Neural cell (in vitro differentiated cells): ENCODE data around the gene AGTR1. TPM values are rescaled to one million over a fixed set of nuclear protein-coding genes. Genes with fewer than 3 reads are reported as not detected.

Source experiments
- H2AFZ ChIP-seq: fragments of 200-600, 300-800 bp; sonication (generic), shearing (Covaris generic); 2 replicates; pipeline ENCODE4 v1.6.0; 2014; ENCODE audit warnings: low read depth, mild to moderate bottlenecking, antibody characterized with exemption, low read length, moderate library complexity
- H3F3A ChIP-seq: fragments of 200-600 bp; shearing (Covaris generic); 2 replicates; pipeline ENCODE4 v1.6.1; 2016; ENCODE audit warnings: mild to moderate bottlenecking, moderate library complexity, mixed read lengths, antibody characterized with exemption, low read length; ENCODE audit not compliant: insufficient read depth, poor library complexity, severe bottlenecking
- H3K27ac ChIP-seq: fragments of 200-600, 300-800 bp; sonication (generic), shearing (Covaris generic); 2 replicates; pipeline ENCODE4 v1.5.1; 2014; ENCODE audit warnings: mild to moderate bottlenecking, low read length, moderate library complexity
- H3K27me3 ChIP-seq: fragments of 300-800, 200-600 bp; sonication (generic), shearing (Covaris generic); 2 replicates; pipeline ENCODE4 v1.6.0; 2014; ENCODE audit warnings: mild to moderate bottlenecking, low read depth, low read length, moderate library complexity; ENCODE audit not compliant: insufficient read depth
- H3K36me3 ChIP-seq: fragments of 300-800, 200-600 bp; sonication (generic), shearing (Covaris generic); 2 replicates; pipeline ENCODE4 v1.5.1; 2014; ENCODE audit warnings: mild to moderate bottlenecking, antibody characterized with exemption, low read length, moderate library complexity; ENCODE audit not compliant: insufficient read depth
- H3K4me2 ChIP-seq: fragments of 300-800, 200-600 bp; sonication (generic), shearing (Covaris generic); 2 replicates; pipeline ENCODE4 v1.6.0; 2014; ENCODE audit warnings: mild to moderate bottlenecking, low read length
- H3K4me3 ChIP-seq: fragments of 300-800, 200-600 bp; sonication (generic), shearing (Covaris generic); 2 replicates; pipeline ENCODE4 v1.5.1; 2014; ENCODE audit warnings: mild to moderate bottlenecking, low read length, moderate library complexity
- H3K79me2 ChIP-seq: fragments of 200-600 bp; shearing (Covaris generic); replicated peaks from 2 replicates; pipeline ENCODE4 v1.6.0; 2014; ENCODE audit warnings: mild to moderate bottlenecking, low read length, moderate library complexity; ENCODE audit not compliant: insufficient read depth
- H3K9ac ChIP-seq: fragments of 300-800, 200-600 bp; sonication (generic), shearing (Covaris generic); 2 replicates; pipeline ENCODE4 v1.6.1; 2016; ENCODE audit warnings: mild to moderate bottlenecking, low read length, mixed read lengths
- H3K9me2 ChIP-seq: fragments of 200-600 bp; shearing (Covaris generic); 2 replicates; pipeline ENCODE4 v1.6.1; 2016; ENCODE audit warnings: mild to moderate bottlenecking, low read length, mixed read lengths; ENCODE audit not compliant: insufficient read depth
- H3K9me3 ChIP-seq: fragments of 200-600, 300-800 bp; sonication (generic), shearing (Covaris generic); 2 replicates; pipeline ENCODE4 v1.6.1; 2016; ENCODE audit warnings: mild to moderate bottlenecking, mixed run types, low read length, moderate library complexity, mixed read lengths
- H4K20me1 ChIP-seq: fragments of 200-600 bp; shearing (Covaris generic); 2 replicates; pipeline ENCODE4 v1.6.1; 2016; ENCODE audit warnings: mild to moderate bottlenecking, mixed run types; ENCODE audit not compliant: insufficient read depth
- CTCF ChIP-seq: fragments of 450-650 bp; IDR thresholded peaks from 2 replicates; pipeline ENCODE4 v1.5.1; 2014; ENCODE audit warnings: antibody characterized with exemption, mild to moderate bottlenecking, moderate library complexity; ENCODE audit not compliant: poor library complexity, severe bottlenecking
- EP300 ChIP-seq: fragments of 450-650 bp; conservative IDR thresholded peaks from 2 replicates; pipeline ENCODE4 v1.6.1; 2014; ENCODE audit warnings: antibody characterized with exemption, mild to moderate bottlenecking, moderate library complexity; ENCODE audit not compliant: poor library complexity, severe bottlenecking
- EZH2 ChIP-seq: fragments of 200-600, 300-800 bp; shearing (Covaris generic), sonication (generic); IDR thresholded peaks from 2 replicates; pipeline ENCODE4 v1.6.1; 2014; ENCODE audit warnings: antibody characterized with exemption, low read length, borderline replicate concordance, mild to moderate bottlenecking; ENCODE audit not compliant: insufficient read depth, poor library complexity, severe bottlenecking
- MXI1 ChIP-seq: fragments of 450-650 bp; conservative IDR thresholded peaks from 2 replicates; pipeline ENCODE4 v1.6.1; 2014; ENCODE audit warnings: antibody characterized with exemption, mild to moderate bottlenecking; ENCODE audit not compliant: poor library complexity, severe bottlenecking
- POLR2AphosphoS5 ChIP-seq: IDR thresholded peaks from 2 replicates; pipeline ENCODE4 v1.6.1; 2012
- RAD21 ChIP-seq: fragments of 450-650 bp; conservative IDR thresholded peaks from 2 replicates; pipeline ENCODE4 v1.6.1; 2014; ENCODE audit warnings: antibody characterized with exemption, mild to moderate bottlenecking, moderate library complexity
- SMC3 ChIP-seq: fragments of 450-650 bp; conservative IDR thresholded peaks from 2 replicates; pipeline ENCODE4 v1.6.1; 2014; ENCODE audit warnings: antibody characterized with exemption, mild to moderate bottlenecking, moderate library complexity; ENCODE audit not compliant: poor library complexity
- TAF1 ChIP-seq: IDR thresholded peaks from 2 replicates; pipeline ENCODE4 v1.6.1; 2012; ENCODE audit warnings: low read depth
- polyA plus RNA-seq: library from polyadenylated mRNA; depleted of rRNA; stranded (reverse); fragments of >200 nt; gene quantifications from 2 replicates; pipeline ENCODE4 v1.2.3, GENCODE V29; 2014
- TF ChIP-seq, protein P1 (sequence below): IDR thresholded peaks from 2 replicates; pipeline ENCODE4 v1.6.1; 2012; ENCODE audit warnings: borderline replicate concordance

Gene AGTR1
- polyA plus RNA-seq, 1 donor from 2014 or later, result 1.3 TPM

DNA sequence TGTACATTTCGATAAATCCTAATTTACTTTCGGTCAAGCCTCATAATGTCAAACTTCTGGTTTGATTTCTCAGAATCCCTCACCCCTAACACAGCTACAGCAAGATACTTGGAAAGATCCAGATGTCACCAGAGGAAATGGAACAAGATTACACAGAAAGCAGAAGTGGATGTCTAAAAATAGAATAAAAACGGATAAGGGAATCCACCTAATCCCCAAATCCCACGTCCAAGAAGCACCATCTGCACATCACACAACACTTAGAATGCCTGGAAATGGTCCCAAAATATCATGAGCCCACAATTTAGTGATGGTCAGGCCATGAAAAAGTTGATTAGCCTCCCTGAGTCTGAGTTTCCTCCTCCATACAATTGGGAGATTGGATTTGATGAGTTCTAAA, 61.7 kb downstream of the AGTR1 start:
- Histone ChIP-seq H3K4me3 (no peak overlapping the region), H3K27ac (no peak overlapping the region), H3K9me2 (no peaks in the 10 kb centered on the region), H2AFZ (no peak overlapping the region), H4K20me1 (no peaks in the 10 kb centered on the region), H3K4me2 (no peak overlapping the region), H3K9me3 (no peaks in the 10 kb centered on the region), H3F3A (no peaks in the 10 kb centered on the region), H3K79me2 (no peaks in the 10 kb centered on the region), H3K36me3 (no peaks in the 10 kb centered on the region), H3K9ac (no peak overlapping the region), H3K27me3 (no peaks in the 10 kb centered on the region)
- TF ChIP-seq EP300, result no peak
- no peak for TF ChIP-seq MXI1
- TF ChIP-seq, protein P1, sequence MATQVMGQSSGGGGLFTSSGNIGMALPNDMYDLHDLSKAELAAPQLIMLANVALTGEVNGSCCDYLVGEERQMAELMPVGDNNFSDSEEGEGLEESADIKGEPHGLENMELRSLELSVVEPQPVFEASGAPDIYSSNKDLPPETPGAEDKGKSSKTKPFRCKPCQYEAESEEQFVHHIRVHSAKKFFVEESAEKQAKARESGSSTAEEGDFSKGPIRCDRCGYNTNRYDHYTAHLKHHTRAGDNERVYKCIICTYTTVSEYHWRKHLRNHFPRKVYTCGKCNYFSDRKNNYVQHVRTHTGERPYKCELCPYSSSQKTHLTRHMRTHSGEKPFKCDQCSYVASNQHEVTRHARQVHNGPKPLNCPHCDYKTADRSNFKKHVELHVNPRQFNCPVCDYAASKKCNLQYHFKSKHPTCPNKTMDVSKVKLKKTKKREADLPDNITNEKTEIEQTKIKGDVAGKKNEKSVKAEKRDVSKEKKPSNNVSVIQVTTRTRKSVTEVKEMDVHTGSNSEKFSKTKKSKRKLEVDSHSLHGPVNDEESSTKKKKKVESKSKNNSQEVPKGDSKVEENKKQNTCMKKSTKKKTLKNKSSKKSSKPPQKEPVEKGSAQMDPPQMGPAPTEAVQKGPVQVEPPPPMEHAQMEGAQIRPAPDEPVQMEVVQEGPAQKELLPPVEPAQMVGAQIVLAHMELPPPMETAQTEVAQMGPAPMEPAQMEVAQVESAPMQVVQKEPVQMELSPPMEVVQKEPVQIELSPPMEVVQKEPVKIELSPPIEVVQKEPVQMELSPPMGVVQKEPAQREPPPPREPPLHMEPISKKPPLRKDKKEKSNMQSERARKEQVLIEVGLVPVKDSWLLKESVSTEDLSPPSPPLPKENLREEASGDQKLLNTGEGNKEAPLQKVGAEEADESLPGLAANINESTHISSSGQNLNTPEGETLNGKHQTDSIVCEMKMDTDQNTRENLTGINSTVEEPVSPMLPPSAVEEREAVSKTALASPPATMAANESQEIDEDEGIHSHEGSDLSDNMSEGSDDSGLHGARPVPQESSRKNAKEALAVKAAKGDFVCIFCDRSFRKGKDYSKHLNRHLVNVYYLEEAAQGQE, result no peak
- no peak for TF ChIP-seq CTCF
- TF ChIP-seq EZH2, result no peak
- no peak for TF ChIP-seq RAD21
- no peak for TF ChIP-seq POLR2AphosphoS5
- no peak for TF ChIP-seq SMC3
- TF ChIP-seq TAF1, result no peak

DNA sequence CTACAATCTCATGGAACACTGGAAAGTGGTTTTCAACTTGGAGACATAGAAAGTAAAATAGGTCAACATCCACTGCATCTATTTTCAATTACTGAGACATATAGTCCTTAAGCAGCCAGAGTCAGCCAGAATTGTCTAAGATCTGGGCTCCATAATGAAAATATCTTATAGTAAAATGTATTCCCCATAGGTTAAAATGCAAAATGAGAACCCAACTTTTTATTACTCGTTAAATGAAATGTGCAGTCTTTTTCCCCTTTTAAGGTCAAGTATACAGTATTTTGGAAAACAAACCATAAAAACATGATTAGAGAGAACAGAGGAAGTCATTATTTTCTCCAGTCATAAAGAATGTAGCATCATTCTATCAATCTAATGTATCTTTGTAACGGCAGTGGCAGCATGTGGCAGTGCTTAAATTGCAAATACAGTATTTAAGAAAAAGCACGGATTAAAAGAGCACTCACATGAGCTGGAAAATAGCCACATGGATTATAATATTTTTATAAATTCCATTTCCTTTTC, 65.5 kb downstream of the AGTR1 start:
- Histone ChIP-seq H3K79me2 (no peaks in the 10 kb centered on the region), H3K27me3 (no peaks in the 10 kb centered on the region), H3K36me3 (no peaks in the 10 kb centered on the region), H3K9me3 (no peaks in the 10 kb centered on the region), H3K4me3 (no peak overlapping the region), H3K4me2 (no peak overlapping the region), H3K9me2 (no peaks in the 10 kb centered on the region), H3K27ac (no peak overlapping the region), H4K20me1 (no peaks in the 10 kb centered on the region), H3K9ac (no peak overlapping the region), H2AFZ (no peak overlapping the region), H3F3A (no peaks in the 10 kb centered on the region)
- TF ChIP-seq EP300, result no peak
- TF ChIP-seq MXI1, result no peak
- no peak for TF ChIP-seq RAD21
- TF ChIP-seq POLR2AphosphoS5, result no peak
- TF ChIP-seq CTCF, result no peak
- TF ChIP-seq SMC3, result no peak
- TF ChIP-seq, protein P1, result no peak
- TF ChIP-seq TAF1, result no peak
- TF ChIP-seq EZH2, result no peak
